ENCODE measurements around the gene ADRA2C.

Gene ADRA2C

GRCh38 chr4:3816256-3816825 is 50.2 kb downstream of the ADRA2C start:
- no peak for DNase-seq

- no peak for DNase-seq
Measured at GRCh38 chr4:3816983-3817960, 51.1 kb downstream of the ADRA2C start.

All from activated CD4-positive, alpha-beta T cell treated with anti-CD3 and anti-CD28 coated beads for 1 hour (primary cell).